Islet of Langerhans (tissue), 1 donor: Measurements from ENCODE around the gene MEGF6.

Experiments used
- FAIRE-seq: peaks from one replicate; lab custom pipeline; 2011; peaks lifted over from hg19 to GRCh38; lab: Jason Lieb, UNC

Gene MEGF6

GRCh38 chr1:3441880-3442279 is 169.4 kb downstream of the MEGF6 start:
- no peak for FAIRE-seq

DNA sequence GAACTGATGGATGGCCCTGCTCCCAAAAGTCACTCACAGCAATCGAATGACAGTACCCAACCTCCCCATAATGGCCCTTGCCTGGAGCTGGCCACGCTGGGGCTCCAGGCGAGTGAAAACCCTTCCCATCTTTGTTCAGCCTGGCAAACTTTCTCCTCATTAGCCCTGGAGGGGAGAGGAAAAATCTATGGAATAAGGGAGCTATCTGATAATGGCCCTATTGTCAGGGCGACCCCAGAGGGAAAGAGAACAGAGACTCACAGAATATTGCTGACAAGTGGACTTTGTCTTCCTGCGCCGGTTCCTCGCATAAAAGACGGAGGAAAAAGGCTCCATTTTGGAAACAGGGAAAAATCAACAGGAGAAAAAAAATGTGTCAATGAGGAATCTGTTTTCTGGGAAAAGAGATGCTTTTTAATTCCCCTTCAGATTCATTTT is 169.9 kb downstream of the MEGF6 start:
- no peak for FAIRE-seq

DNA sequence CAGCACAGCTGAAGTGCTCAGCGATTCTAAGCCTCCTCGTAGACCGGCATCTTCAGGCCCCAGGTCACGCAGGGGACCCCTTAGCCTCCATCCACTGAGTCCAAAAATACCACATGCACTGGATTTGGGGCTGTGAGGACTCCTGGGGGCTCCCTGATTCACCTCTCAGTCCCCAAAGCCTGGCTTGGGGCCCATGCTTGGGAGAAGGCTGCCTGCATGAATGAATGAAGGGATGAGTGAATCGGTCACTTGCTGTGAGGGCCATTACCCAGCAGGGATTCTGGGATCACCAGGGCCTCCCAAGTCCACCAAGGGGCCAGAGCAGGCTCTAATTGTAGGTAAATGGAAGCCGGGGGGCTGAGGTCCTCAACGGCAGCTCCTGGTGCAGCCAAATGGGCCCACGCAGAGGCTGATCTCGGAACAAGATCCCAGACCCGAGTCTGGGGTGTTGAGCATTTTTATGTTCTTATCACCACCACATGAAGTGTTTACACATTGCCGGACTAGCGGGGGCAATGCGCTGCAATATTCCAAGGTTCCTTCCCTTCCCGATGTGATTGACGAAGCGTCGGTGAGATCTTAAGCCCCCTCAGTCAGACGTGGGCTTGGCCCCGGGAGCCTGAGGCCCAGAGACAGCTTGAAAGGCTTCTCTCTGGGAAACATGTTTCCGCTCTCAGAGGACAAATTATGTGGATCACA is 170.4 kb downstream of the MEGF6 start:
- no peak for FAIRE-seq

- no peak for FAIRE-seq
Observed at GRCh38 chr1:3440300-3440681, 171.0 kb downstream of the MEGF6 start.
